Neuronal stem cell (in vitro differentiated cells): Measurements from ENCODE around the gene GAS6.

Experiments
- DNase-seq: peaks from one replicate; pipeline ENCODE4 v3.0.0-alpha.2; 2013; ENCODE audit warnings: low spot score
- H2AFZ ChIP-seq: one replicate; pipeline ENCODE4 v1.6.1; 2013; ENCODE audit warnings: mild to moderate bottlenecking, low read length, inconsistent platforms
- H2AK5ac ChIP-seq: 2 replicates; pipeline ENCODE4 v1.6.1; 2013; ENCODE audit warnings: low read depth, mild to moderate bottlenecking, inconsistent platforms, low read length, moderate library complexity, mixed read lengths
- H2BK120ac ChIP-seq: 2 replicates; pipeline ENCODE4 v1.6.1; 2013; ENCODE audit warnings: low read depth, mild to moderate bottlenecking, inconsistent platforms, low read length, moderate library complexity, mixed read lengths
- H2BK12ac ChIP-seq: one replicate; pipeline ENCODE4 v1.6.1; 2013; ENCODE audit warnings: low read length, inconsistent platforms
- H2BK15ac ChIP-seq: 2 replicates; pipeline ENCODE4 v1.6.1; 2013; ENCODE audit warnings: mild to moderate bottlenecking, low read length, inconsistent platforms, mixed read lengths
- H2BK5ac ChIP-seq: one replicate; pipeline ENCODE4 v1.6.1; 2013; ENCODE audit warnings: inconsistent platforms, mild to moderate bottlenecking, low read length, moderate library complexity
- H3K14ac ChIP-seq: one replicate; pipeline ENCODE4 v1.6.1; 2013; ENCODE audit warnings: low read length, inconsistent platforms
- H3K18ac ChIP-seq: 2 replicates; pipeline ENCODE4 v1.6.1; 2013; ENCODE audit warnings: low read length, inconsistent platforms
- H3K23ac ChIP-seq: 2 replicates; pipeline ENCODE4 v1.6.1; 2013; ENCODE audit warnings: low read depth, mild to moderate bottlenecking, mixed read lengths, low read length, inconsistent platforms; ENCODE audit not compliant: poor library complexity
- H3K27ac ChIP-seq: replicated peaks from 3 replicates; pipeline ENCODE4 v1.5.1; 2013; ENCODE audit warnings: low read length, inconsistent platforms
- H3K27me3 ChIP-seq, 3 experiments: 2 replicates each; pipeline ENCODE4 v1.6.1; 2013; ENCODE audit warnings: low read length in 3 of 3, mild to moderate bottlenecking in 2 of 3, inconsistent platforms in 1 of 3, low read depth in 1 of 3, mixed read lengths in 1 of 3, moderate library complexity in 1 of 3; ENCODE audit not compliant: control insufficient read depth in 3 of 3, insufficient read depth in 3 of 3
- H3K36me3 ChIP-seq, 2 donors: replicated peaks in 1 of 2; 2 replicates each; pipeline ENCODE4 v1.6.1; 2013; ENCODE audit warnings: low read length in 2 of 2; ENCODE audit not compliant: control insufficient read depth in 2 of 2, insufficient read depth in 2 of 2
- H3K4ac ChIP-seq: 2 replicates; pipeline ENCODE4 v1.6.1; 2013; ENCODE audit warnings: inconsistent platforms, mild to moderate bottlenecking, low read length, moderate library complexity
- H3K4me1 ChIP-seq, 2 donors: 1 replicate in 1 of 2; 2 replicates in 1 of 2; pipeline ENCODE4 v1.6.1; 2013; ENCODE audit warnings: low read length in 2 of 2, low read depth in 1 of 2; ENCODE audit not compliant: control insufficient read depth in 2 of 2, insufficient read depth in 1 of 2
- H3K4me2 ChIP-seq: one replicate; pipeline ENCODE4 v1.6.1; 2013; ENCODE audit warnings: mild to moderate bottlenecking, low read length, inconsistent platforms; ENCODE audit not compliant: insufficient read depth, poor library complexity, severe bottlenecking
- H3K4me3 ChIP-seq, 2 donors: 2 replicates each; pipeline ENCODE4 v1.5.1; 2013; ENCODE audit warnings: low read length in 2 of 2, mild to moderate bottlenecking in 2 of 2, inconsistent platforms in 1 of 2, moderate library complexity in 1 of 2
- H3K79me1 ChIP-seq: one replicate; pipeline ENCODE4 v1.6.1; 2013; ENCODE audit warnings: low read depth, mild to moderate bottlenecking, inconsistent platforms, low read length, moderate library complexity
- H3K9ac ChIP-seq: one replicate; pipeline ENCODE4 v1.6.1; 2013; ENCODE audit warnings: mild to moderate bottlenecking, low read depth, low read length, inconsistent platforms; ENCODE audit not compliant: poor library complexity
- H3K9me3 ChIP-seq, 2 donors: replicated peaks in 1 of 2; 2 replicates each; pipeline versions ENCODE3 to v1.6.1; 2013; ENCODE audit warnings: low read length in 2 of 2, mild to moderate bottlenecking in 2 of 2, inconsistent platforms in 1 of 2, low read depth in 1 of 2, mixed read lengths in 1 of 2, moderate library complexity in 1 of 2; ENCODE audit not compliant: control insufficient read depth in 2 of 2, insufficient read depth in 1 of 2
- H4K8ac ChIP-seq: one replicate; pipeline ENCODE4 v1.6.1; 2013; ENCODE audit warnings: low read depth, mild to moderate bottlenecking, inconsistent platforms, low read length, moderate library complexity
- H4K91ac ChIP-seq: one replicate; pipeline ENCODE4 v1.6.1; 2013; ENCODE audit warnings: low read length, low read depth, mild to moderate bottlenecking, inconsistent platforms; ENCODE audit not compliant: poor library complexity
- WGBS, 2 donors: extraction: QIAGEN DNeasy Blood & Tissue Kit; methylation state at CpG; one replicate each; pipeline ENCODE4 v1.1.7; 2013; ENCODE audit warnings: missing lambda C conversion rate in 2 of 2, mixed read lengths in 1 of 2; ENCODE audit not compliant: insufficient read length in 2 of 2, insufficient replicate concordance in 1 of 2; ENCODE audit errors: extremely low coverage in 2 of 2; 5-methylcytosine and 5-hydroxymethylcytosine counted together

The GAS6 gene

DNA sequence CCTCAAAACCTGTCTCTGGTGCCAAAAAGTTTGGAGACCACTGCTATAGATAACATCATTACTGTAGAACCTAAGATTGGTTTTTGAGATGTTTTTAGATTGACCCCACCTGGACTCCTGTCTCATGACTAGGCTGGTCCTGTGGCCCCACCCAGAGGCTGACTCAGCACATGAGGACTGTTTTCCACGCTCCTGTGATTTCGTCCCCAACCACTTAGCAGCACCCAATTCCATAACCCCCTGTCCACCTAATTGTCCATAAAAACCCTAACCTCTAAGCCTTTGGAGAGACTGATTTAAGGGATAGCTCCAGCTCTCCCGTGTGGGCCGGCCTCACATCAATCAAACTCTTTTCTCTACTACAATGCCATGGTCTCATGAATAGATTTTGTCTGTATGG, 25.6 kb upstream of the GAS6 start:
- Histone ChIP-seq H2BK15ac (no peak overlapping the region), H2AK5ac (peak overlapping the region; percentile 13), H3K4me1 (peaks cover 3% of the 10 kb centered on the region in 2 donors), H3K27me3 (no peaks in the 10 kb centered on the region), H3K18ac (no peak overlapping the region), H3K4me3 (no peak overlapping the region), H3K36me3 (no peaks in the 10 kb centered on the region), H3K9me3 (no peaks in the 10 kb centered on the region), H3K4ac (no peak overlapping the region), H3K14ac (no peak overlapping the region), H3K79me1 (no peaks in the 10 kb centered on the region), H2BK120ac (no peak overlapping the region), H3K23ac (no peak overlapping the region), H2BK12ac (no peak overlapping the region), H3K9ac (no peak overlapping the region), H2BK5ac (no peak overlapping the region), H4K8ac (no peak overlapping the region), H3K27ac (no peak overlapping the region), H3K4me2 (no peak overlapping the region), H2AFZ (no peak overlapping the region), H4K91ac (no peak overlapping the region)
- DNase-seq: no peak
- WGBS, 2 donors: no CpG with 5 or more reads among the region's 4 CpGs

- Histone ChIP-seq H3K14ac (no peak overlapping the region), H3K9me3 (no peaks in the 10 kb centered on the region), H2BK15ac (no peak overlapping the region), H3K79me1 (no peaks in the 10 kb centered on the region), H3K27ac (no peak overlapping the region), H3K4me1 (peaks cover 3% of the 10 kb centered on the region in 2 donors), H3K18ac (no peak overlapping the region), H4K8ac (no peak overlapping the region), H3K9ac (no peak overlapping the region), H4K91ac (no peak overlapping the region), H2AFZ (no peak overlapping the region), H3K27me3 (no peaks in the 10 kb centered on the region), H2AK5ac (no peak overlapping the region), H3K23ac (no peak overlapping the region), H3K4ac (no peak overlapping the region), H3K4me2 (no peak overlapping the region), H2BK5ac (no peak overlapping the region), H3K4me3 (no peak overlapping the region), H2BK120ac (no peak overlapping the region), H2BK12ac (no peak overlapping the region), H3K36me3 (no peaks in the 10 kb centered on the region)
- no CpG with 5 or more reads among the region's 4 CpGs for WGBS, 2 donors
- DNase-seq: no peak
These were observed 24.9 kb upstream of the GAS6 start for GRCh38 chr13:113888701-113889330.

DNA sequence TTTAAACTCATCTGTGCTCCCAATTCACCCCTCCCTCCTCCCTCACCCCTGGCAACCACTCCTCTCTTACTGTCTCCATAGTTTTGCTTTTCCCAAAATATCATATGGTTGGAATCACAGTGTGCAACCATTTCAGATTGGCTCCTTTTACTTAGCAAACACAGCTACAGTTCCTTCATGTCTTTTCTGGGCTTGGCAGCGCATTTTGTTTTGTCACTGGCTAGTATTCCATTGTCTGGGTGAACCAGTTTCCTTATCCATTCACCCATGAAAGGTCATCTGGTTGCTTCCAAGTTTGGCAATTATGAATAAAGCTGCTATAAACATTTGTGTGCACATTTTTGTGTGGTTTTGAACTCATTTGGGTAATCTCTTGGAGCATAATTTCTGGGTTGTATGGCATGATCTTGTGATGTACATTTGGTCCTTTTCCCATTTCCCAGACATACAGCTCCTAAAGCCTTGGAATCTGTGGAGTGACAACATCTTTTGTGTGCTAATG, 23.9 kb upstream of the GAS6 start:
- no peaks in the 10 kb centered on the region for H3K79me1 ChIP-seq
- no peak overlapping the region for H2BK120ac ChIP-seq
- no peaks in the 10 kb centered on the region for H3K27me3 ChIP-seq
- no peak overlapping the region for H2BK15ac ChIP-seq
- H3K18ac ChIP-seq: peak overlapping the region; percentile 59
- H4K91ac ChIP-seq: no peak overlapping the region
- peak overlapping the region; percentile 47 for H3K9ac ChIP-seq
- no CpG with 5 or more reads among the region's 1 CpG for WGBS, 2 donors
- H2BK12ac ChIP-seq: no peak overlapping the region
- H3K4me3 ChIP-seq: no peak overlapping the region
- H2AFZ ChIP-seq: no peak overlapping the region
- H3K27ac ChIP-seq: no peak overlapping the region
- H4K8ac ChIP-seq: no peak overlapping the region
- H3K4me1 ChIP-seq: peaks cover 3% of the 10 kb centered on the region in 2 donors
- H3K14ac ChIP-seq: no peak overlapping the region
- no peak overlapping the region for H3K4ac ChIP-seq
- no peaks in the 10 kb centered on the region for H3K36me3 ChIP-seq
- DNase-seq: no peak
- no peak overlapping the region for H2BK5ac ChIP-seq
- H3K23ac ChIP-seq: no peak overlapping the region
- no peak overlapping the region for H3K4me2 ChIP-seq
- H3K9me3 ChIP-seq: no peaks in the 10 kb centered on the region
- H2AK5ac ChIP-seq: no peak overlapping the region

DNA sequence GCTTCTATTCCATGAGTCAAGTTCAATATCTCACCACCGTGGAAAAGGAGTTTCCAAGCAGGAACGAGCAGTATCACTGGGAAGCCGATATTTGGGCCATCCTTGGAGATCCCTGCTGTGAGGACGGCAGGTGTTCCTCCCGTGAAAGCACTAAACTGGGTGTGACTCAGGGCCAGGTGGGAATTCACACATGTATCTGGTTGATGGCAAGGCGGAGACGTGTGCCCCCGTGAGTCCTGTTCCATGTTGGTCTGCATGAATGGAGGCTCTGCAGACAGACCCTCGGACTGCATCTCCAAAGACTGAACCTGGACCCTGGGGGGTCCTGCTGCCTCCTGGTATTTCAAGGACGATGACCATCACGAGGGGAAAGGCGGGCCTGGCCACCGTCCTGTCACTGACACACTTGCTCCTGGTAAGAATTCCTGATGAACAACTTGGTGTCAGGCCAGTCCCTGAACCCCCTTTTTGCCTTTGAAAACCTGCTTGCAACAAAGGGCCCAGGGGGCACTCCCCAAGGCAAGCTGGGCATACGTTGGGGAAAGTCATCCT, 22.8 kb upstream of the GAS6 start:
- no CpG with 5 or more reads among the region's 14 CpGs for WGBS, 2 donors

More for the DNA sequence above, 22.8 kb upstream of the GAS6 start:
- Histone ChIP-seq H3K4me2 (no peak overlapping the region), H3K14ac (no peak overlapping the region), H3K36me3 (no peaks in the 10 kb centered on the region), H3K4me1 (peaks cover 5 to 10% of the 10 kb centered on the region in 2 donors), H3K9me3 (no peaks in the 10 kb centered on the region), H2BK5ac (no peak overlapping the region), H2AK5ac (no peak overlapping the region), H4K8ac (no peak overlapping the region), H2BK12ac (no peak overlapping the region), H3K18ac (no peak overlapping the region), H2BK120ac (no peak overlapping the region), H3K79me1 (no peaks in the 10 kb centered on the region), H3K27me3 (peaks cover 0 to 3% (median 0%) of the 10 kb centered on the region in 3 experiments), H2AFZ (no peak overlapping the region), H3K23ac (no peak overlapping the region), H3K4me3 (no peak overlapping the region), H2BK15ac (no peak overlapping the region), H3K27ac (no peak overlapping the region), H3K4ac (no peak overlapping the region), H3K9ac (no peak overlapping the region), H4K91ac (no peak overlapping the region)
- DNase-seq: no peak
